Measurements from ENCODE around the gene ARHGEF7. TPM values are rescaled to one million over a fixed set of nuclear protein-coding genes. Genes with fewer than 3 reads are reported as not detected.

ARHGEF7 gene
- total RNA-seq, 2 experiments from 2014 or later: 67.0 to 71.2 TPM

- ChIA-PET CTCF (no interaction called here), POLR2A (interaction anchor here (0.9 kb wide), 2 partner anchors 18 to 40 kb away, joined by 3 to 4 read pairs; no protein-coding TSS in a partner anchor)
- TF ChIP-seq CTCF (IDR thresholded peaks at IDR 0.05): no peak
- Mint-ChIP-seq H3K4me1 (ENCODE audit: low read depth) (no peaks in the 10 kb centered on the region), H3K4me3 (no peak overlapping the region), H3K27ac (no peak overlapping the region), H3K36me3 (ENCODE audit: low read depth) (peaks cover 49% of the 10 kb centered on the region), H3K9me3 (no peaks in the 10 kb centered on the region), H3K27me3 (no peaks in the 10 kb centered on the region)
- ATAC-seq (no peak), DNase-seq (no peak)
- intact Hi-C loops (cut with micrococcal nuclease): no loop called here
These were observed 169.5 kb downstream of the ARHGEF7 start for GRCh38 chr13:111284565-111284964.

- Mint-ChIP-seq H3K4me3 (no peak overlapping the region), H3K27me3 (no peaks in the 10 kb centered on the region), H3K4me1 (ENCODE audit: low read depth) (no peaks in the 10 kb centered on the region), H3K27ac (no peak overlapping the region), H3K36me3 (ENCODE audit: low read depth) (peaks cover 46% of the 10 kb centered on the region), H3K9me3 (no peaks in the 10 kb centered on the region)
- ChIA-PET POLR2A (no interaction called here), CTCF (interaction anchor here (0.7 kb wide), 1 partner anchor 158 kb away, joined by 3 read pairs; no protein-coding TSS in a partner anchor)
- no peak for DNase-seq
- no peak for TF ChIP-seq CTCF (IDR thresholded peaks at IDR 0.05)
- ATAC-seq: no peak
- intact Hi-C loops (cut with micrococcal nuclease): no loop called here
These were observed 171.1 kb downstream of the ARHGEF7 start for GRCh38 chr13:111286162-111286561.

- Mint-ChIP-seq H3K4me1 (ENCODE audit: low read depth) (no peaks in the 10 kb centered on the region), H3K27ac (no peak overlapping the region), H3K27me3 (no peaks in the 10 kb centered on the region), H3K9me3 (no peaks in the 10 kb centered on the region), H3K4me3 (no peak overlapping the region), H3K36me3 (ENCODE audit: low read depth) (peaks cover 40% of the 10 kb centered on the region)
- DNase-seq: no peak
- ATAC-seq: no peak
- intact Hi-C loops (cut with micrococcal nuclease): no loop called here
- ChIA-PET POLR2A (no interaction called here), CTCF (no interaction called here)
- no peak for TF ChIP-seq CTCF (IDR thresholded peaks at IDR 0.05)
These were observed 171.6 kb downstream of the ARHGEF7 start for GRCh38 chr13:111286749-111287148.

GRCh38 chr13:111287201-111287600 is 172.1 kb downstream of the ARHGEF7 start:
- Mint-ChIP-seq H3K36me3 (ENCODE audit: low read depth) (peaks cover 45% of the 10 kb centered on the region), H3K4me3 (no peak overlapping the region), H3K27ac (no peak overlapping the region), H3K9me3 (no peaks in the 10 kb centered on the region), H3K27me3 (no peaks in the 10 kb centered on the region), H3K4me1 (ENCODE audit: low read depth) (no peaks in the 10 kb centered on the region)
- intact Hi-C loops (cut with micrococcal nuclease): no loop called here
- CTCF ChIA-PET: no interaction called here
- POLR2A ChIA-PET: no interaction called here
- no peak for TF ChIP-seq CTCF (IDR thresholded peaks at IDR 0.05)
- DNase-seq: no peak
- no peak for ATAC-seq

- DNase-seq: no peak
- H3K27me3 Mint-ChIP-seq: no peaks in the 10 kb centered on the region
- ATAC-seq: no peak
- no peaks in the 10 kb centered on the region for H3K4me1 Mint-ChIP-seq (ENCODE audit: low read depth)
- TF ChIP-seq CTCF (IDR thresholded peaks at IDR 0.05): no peak
- CTCF ChIA-PET: no interaction called here
- intact Hi-C loops (cut with micrococcal nuclease): no loop called here
- no peak overlapping the region for H3K27ac Mint-ChIP-seq
- no peaks in the 10 kb centered on the region for H3K9me3 Mint-ChIP-seq
- peaks cover 46% of the 10 kb centered on the region for H3K36me3 Mint-ChIP-seq (ENCODE audit: low read depth)
- POLR2A ChIA-PET: no interaction called here
- H3K4me3 Mint-ChIP-seq: no peak overlapping the region
These were observed 173.2 kb downstream of the ARHGEF7 start for GRCh38 chr13:111288276-111288675.

Data from activated CD8-positive, alpha-beta T cell treated with anti-CD3 and anti-CD28 coated beads for 36 hours (primary cell).